GM12878 (cell line): Measurements from ENCODE around the gene NEAT1. TPM values are rescaled to one million over a fixed set of nuclear protein-coding genes. Genes with fewer than 3 reads are reported as not detected.
A peak's percentile ranks its signal among the peaks of the same experiment; 100 is the strongest.

Source experiments
- ATAC-seq: fragments of 200-7000 bp; cut with Tn5 transposase; 3 replicates; pipeline ENCODE4 v1.9.1; 2020; ENCODE audit warnings: mild to moderate bottlenecking, moderate library complexity
- BruUV-seq: library from RNA; stranded (reverse); fragments of 400-500 nt; replicated peaks from 2 replicates; lab custom pipeline; 2021; lab: Mats Ljungman, UMichigan
- CTCF ChIA-PET: fragments of 300-600 bp; sonication (Branson Sonifier 250); formaldehyde crosslinking; extraction: SDS; loops from one replicate; lab custom pipeline; 2021; ENCODE audit warnings: inconsistent platforms; lab: Yijun Ruan, JAX
- POLR2A ChIA-PET: fragments of 350-600 bp; formaldehyde crosslinking; extraction: SDS; loops from one replicate; lab custom pipeline; 2021; ENCODE audit warnings: inconsistent platforms; lab: Charles Lee
- RAD21 ChIA-PET: fragments of 300-600 bp; sonication (Branson Sonifier 250); formaldehyde crosslinking; loops from one replicate; lab custom pipeline; 2023; ENCODE audit warnings: antibody characterized with exemption; ENCODE audit not compliant: unreplicated experiment; lab: Charles Lee
- SMC1A ChIA-PET: fragments of 300-600 bp; sonication (Branson Sonifier 250); formaldehyde crosslinking; loops from one replicate; lab custom pipeline; 2023; ENCODE audit not compliant: unreplicated experiment, uncharacterized antibody; lab: Charles Lee
- DNase-seq: peaks from one replicate; pipeline ENCODE4 v3.0.0-alpha.2; 2011; ENCODE audit warnings: low read depth, low spot score
- FAIRE-seq: peaks from 3 replicates; lab custom pipeline; 2011; peaks lifted over from hg19 to GRCh38; lab: Jason Lieb, UNC
- H2AFZ ChIP-seq: 2 replicates; pipeline ENCODE4 v1.6.0; 2011; ENCODE audit warnings: low read depth, low read length, control low read depth; ENCODE audit not compliant: control insufficient read depth
- H3K27ac ChIP-seq: 2 replicates; pipeline ENCODE4 v1.5.1; 2011; ENCODE audit warnings: control low read depth; ENCODE audit not compliant: control insufficient read depth, insufficient read depth
- H3K27me3 ChIP-seq, 2 experiments: replicated peaks in 1 of 2; 2 replicates each; pipeline versions ENCODE4 v1.6.0 to v1.6.1; 2011; ENCODE audit warnings: low read length in 1 of 2; ENCODE audit not compliant: control insufficient read depth in 2 of 2, insufficient read depth in 2 of 2
- H3K36me3 ChIP-seq, 2 experiments: 2 replicates each; pipeline ENCODE4 v1.5.1; 2011; ENCODE audit warnings: low read length in 1 of 2; ENCODE audit not compliant: control insufficient read depth in 2 of 2, insufficient read depth in 2 of 2
- H3K4me1 ChIP-seq: 2 replicates; pipeline ENCODE4 v1.6.1; 2011; ENCODE audit warnings: mild to moderate bottlenecking, low read length, moderate library complexity, mixed read lengths; ENCODE audit not compliant: control insufficient read depth, insufficient read depth
- H3K4me2 ChIP-seq: 2 replicates; pipeline ENCODE4 v1.6.0; 2011; ENCODE audit warnings: control low read depth; ENCODE audit not compliant: control insufficient read depth, insufficient read depth
- H3K4me3 ChIP-seq: fragments of 200-600 bp; sonication (generic); 2 replicates; pipeline ENCODE4 v1.5.1; 2016
- H3K79me2 ChIP-seq: 2 replicates; pipeline ENCODE4 v1.6.0; 2011; ENCODE audit warnings: low read length; ENCODE audit not compliant: control insufficient read depth, insufficient read depth
- H3K9ac ChIP-seq: 2 replicates; pipeline ENCODE4 v1.8.0; 2011; ENCODE audit warnings: low read length, control low read depth, mixed read lengths; ENCODE audit not compliant: control insufficient read depth, insufficient read depth
- H3K9me3 ChIP-seq: replicated peaks from 3 replicates; pipeline ENCODE4 v1.5.1; 2011; ENCODE audit warnings: mild to moderate bottlenecking, low read length; ENCODE audit not compliant: control insufficient read depth, insufficient read depth
- H4K20me1 ChIP-seq: 2 replicates; pipeline ENCODE4 v1.6.0; 2011; ENCODE audit not compliant: control insufficient read depth, insufficient read depth
- CREM ChIP-seq: IDR thresholded peaks from 2 replicates; pipeline ENCODE4 v1.6.1; 2014; ENCODE audit warnings: antibody characterized with exemption, low read depth
- CUX1 ChIP-seq: IDR thresholded peaks from 2 replicates; pipeline ENCODE4 v1.6.1; 2012; ENCODE audit warnings: improper control_type of control experiment, low read depth, low read length; ENCODE audit not compliant: insufficient replicate concordance
- FOXM1 ChIP-seq: IDR thresholded peaks from 2 replicates; pipeline ENCODE4 v1.6.1; 2012; ENCODE audit warnings: low read depth, mild to moderate bottlenecking, inconsistent platforms, low read length, moderate library complexity
- MEF2A ChIP-seq: IDR thresholded peaks from 2 replicates; pipeline ENCODE4 v1.6.1; 2011; ENCODE audit warnings: low read depth, mild to moderate bottlenecking, low read length, moderate library complexity; ENCODE audit not compliant: insufficient read depth
- MTA2 ChIP-seq: fragments of 450-650 bp; IDR thresholded peaks from 2 replicates; pipeline ENCODE4 v1.6.1; 2016; ENCODE audit warnings: low read depth, mild to moderate bottlenecking, moderate library complexity
- MTA3 ChIP-seq: IDR thresholded peaks from 2 replicates; pipeline ENCODE4 v1.6.1; 2012; ENCODE audit warnings: low read length, inconsistent platforms, borderline replicate concordance
- MYC ChIP-seq: IDR thresholded peaks from 2 replicates; pipeline ENCODE4 v1.6.1; 2011; ENCODE audit warnings: mild to moderate bottlenecking, low read length, moderate library complexity, inconsistent platforms; ENCODE audit not compliant: insufficient read depth, insufficient replicate concordance, insufficient read length, severe bottlenecking
- NFXL1 ChIP-seq: fragments of 450-650 bp; IDR thresholded peaks from 2 replicates; pipeline ENCODE4 v1.6.1; 2017; ENCODE audit warnings: antibody characterized with exemption, mild to moderate bottlenecking, borderline replicate concordance
- NR2C1 ChIP-seq: fragments of 450-650 bp; IDR thresholded peaks from 2 replicates; pipeline ENCODE4 v1.6.1; 2017; ENCODE audit warnings: antibody characterized with exemption, mild to moderate bottlenecking, moderate library complexity
- PAX8 ChIP-seq: fragments of 450-650 bp; IDR thresholded peaks from 2 replicates; pipeline ENCODE4 v1.6.1; 2017; ENCODE audit warnings: mild to moderate bottlenecking, moderate library complexity
- POLR2A ChIP-seq: IDR thresholded peaks from 2 replicates; pipeline ENCODE4 v1.6.1; 2011; ENCODE audit warnings: low read depth, mild to moderate bottlenecking, low read length
- RB1 ChIP-seq: fragments of 450-650 bp; formaldehyde crosslinking; IDR thresholded peaks from 2 replicates; pipeline ENCODE4 v1.6.1; 2017; ENCODE audit warnings: mild to moderate bottlenecking, borderline replicate concordance
- WRNIP1 ChIP-seq: IDR thresholded peaks from 2 replicates; pipeline ENCODE4 v1.6.1; 2011; ENCODE audit warnings: low read depth, low read length, improper control_type of control experiment, borderline replicate concordance
- WGBS: methylation state at CpG from one replicate; pipeline ENCODE4 v1.1.6; 2016; ENCODE audit warnings: low lambda C conversion rate; ENCODE audit not compliant: insufficient replicate concordance, insufficient coverage; ENCODE audit errors: missing lambda C conversion rate; 5-methylcytosine and 5-hydroxymethylcytosine counted together
- in situ Hi-C: fragments of 300-500 bp; cut with MboI; formaldehyde crosslinking; loops from 9 replicates; pipeline ENCODE4 v1.14.3; 2018; ENCODE audit warnings: mixed read lengths
- intact Hi-C: fragments of 100-400 bp; cut with micrococcal nuclease; formaldehyde crosslinking; loops from one replicate; pipeline ENCODE4 v1.14.2; 2022; ENCODE audit not compliant: unreplicated experiment
- polyA plus RNA-seq, 11 experiments: library from polyadenylated mRNA; depleted of rRNA in 4 of 11; unstranded in 6 of 11; stranded (reverse) in 5 of 11; fragments of >200 nt; fragmentation: Nextera tagmentation in 4 of 11; fragmentation: Illumina TruSeq in 1 of 11; extraction: Ambion mirVana in 4 of 11; extraction: Trizol in 1 of 11; gene quantifications; 1 replicate in 1 of 11; 2 replicates in 10 of 11; pipeline versions ENCODE4 v1.2.1 to v1.2.3, GENCODE V29; 2011 to 2016; ENCODE audit warnings: inconsistent platforms in 2 of 11, missing spikeins in 2 of 11, low read depth in 1 of 11
- total RNA-seq, 4 experiments: library from RNA; depleted of rRNA in 3 of 4; stranded (reverse); fragments of >200 nt in 3 of 4; fragmentation: Illumina TruSeq in 1 of 4; extraction: Trizol in 1 of 4; gene quantifications; 2 replicates each; pipeline versions ENCODE4 v1.2.1 to v1.2.3, GENCODE V29; 2013 to 2021
- TF ChIP-seq, protein P1 (sequence below): fragments of 450-650 bp; IDR thresholded peaks from 2 replicates; pipeline ENCODE4 v1.6.1; 2016; ENCODE audit warnings: mild to moderate bottlenecking

NEAT1 gene
- total and polyA plus RNA-seq, 10 of the 15 experiments (the other 5 are each of a cell fraction or from before 2014, with no cell fraction given) = 13.6 to 328 (median 69.4) TPM

- ATAC-seq (peak; percentile 3), FAIRE-seq (no peak), DNase-seq (no peak)
- Histone ChIP-seq H3K4me2 (peak overlapping the region; percentile 100), H3K79me2 (peaks cover 99% of the 10 kb centered on the region), H4K20me1 (peaks cover 18% of the 10 kb centered on the region), H3K4me3 (peak overlapping the region; percentile 95), H3K9me3 (no peaks in the 10 kb centered on the region), H3K9ac (peak overlapping the region; percentile 99), H3K36me3 (no peaks in the 10 kb centered on the region), H3K27ac (peak overlapping the region; percentile 100), H3K27me3 (no peaks in the 10 kb centered on the region), H3K4me1 (peaks cover 39% of the 10 kb centered on the region), H2AFZ (peak overlapping the region; percentile 64)
- SMC1A ChIA-PET = interaction anchor here (0.8 to 12.7 kb wide), 7 partner anchors 8 to 86 kb away, joined by 3 to 232 read pairs (median 51); partner anchors contain the start of gene MALAT1
- RAD21 ChIA-PET = interaction anchor here (0.6 to 15.3 kb wide), 8 partner anchors 8 to 86 kb away, joined by 3 to 282 read pairs (median 12); partner anchors contain the start of gene MALAT1
- intact Hi-C loops (loop anchor here (1.0 to 5.0 kb wide), 2 partner anchors 35 to 75 kb away; no protein-coding TSS in a partner anchor), in situ Hi-C loops (loop anchor here (10.0 kb wide), 1 partner anchor 557 kb away; no protein-coding TSS in a partner anchor)
- POLR2A ChIA-PET = interaction anchor here (0.7 to 13.6 kb wide), 20 partner anchors 10 to 193 kb away, joined by 3 to 323 read pairs (median 9); partner anchors contain the start of genes MALAT1, PCNX3 and SLC25A45
- CTCF ChIA-PET = interaction anchor here (0.7 to 15.3 kb wide), 8 partner anchors 40 to 677 kb away, joined by 3 to 362 read pairs (median 16); partner anchors contain the start of gene MALAT1
- BruUV-seq = no TSS peak
- under 1% methylated on average over 62 of the region's 68 CpGs for WGBS
- no peak for TF ChIP-seq MTA2
- no peak; the same call in 1 of the 2 replicates for TF ChIP-seq WRNIP1
- TF ChIP-seq CREM = peak; percentile 86
- no peak for TF ChIP-seq NR2C1
- no peak for TF ChIP-seq MTA3
- TF ChIP-seq NFXL1 = no peak
- TF ChIP-seq MEF2A = no peak
- no peak for TF ChIP-seq CUX1
- TF ChIP-seq PAX8 = no peak
- no peak for TF ChIP-seq FOXM1
- no peak for TF ChIP-seq MYC
- TF ChIP-seq POLR2A = peak; percentile 61; the same call in 1 of the 2 replicates
- TF ChIP-seq, protein P1, sequence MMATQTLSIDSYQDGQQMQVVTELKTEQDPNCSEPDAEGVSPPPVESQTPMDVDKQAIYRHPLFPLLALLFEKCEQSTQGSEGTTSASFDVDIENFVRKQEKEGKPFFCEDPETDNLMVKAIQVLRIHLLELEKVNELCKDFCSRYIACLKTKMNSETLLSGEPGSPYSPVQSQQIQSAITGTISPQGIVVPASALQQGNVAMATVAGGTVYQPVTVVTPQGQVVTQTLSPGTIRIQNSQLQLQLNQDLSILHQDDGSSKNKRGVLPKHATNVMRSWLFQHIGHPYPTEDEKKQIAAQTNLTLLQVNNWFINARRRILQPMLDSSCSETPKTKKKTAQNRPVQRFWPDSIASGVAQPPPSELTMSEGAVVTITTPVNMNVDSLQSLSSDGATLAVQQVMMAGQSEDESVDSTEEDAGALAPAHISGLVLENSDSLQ = 0 out of 2 replicates have a peak, but pooled peaks have one; percentile 4
- peak; percentile 57; the same call in 1 of the 2 replicates for TF ChIP-seq RB1
Measured at GRCh38 chr11:65421794-65422632, 585 bp upstream of the NEAT1 start.
